IMR-90 (cell line): ENCODE data around the gene RGR. TPM values are rescaled to one million over a fixed set of nuclear protein-coding genes. Genes with fewer than 3 reads are reported as not detected.

Experiments
- ATAC-seq: fragments of 200-7000 bp; cut with Tn5 transposase; 2 replicates; pipeline ENCODE4 v1.9.1; 2020; ENCODE audit warnings: low read depth, mild to moderate bottlenecking, moderate library complexity
- BruUV-seq: library from RNA; stranded (reverse); fragments of 400-500 nt; replicated peaks from 2 replicates; lab custom pipeline; 2021; lab: Mats Ljungman, UMichigan
- CTCF ChIA-PET: fragments of 300-600 bp; formaldehyde crosslinking; extraction: SDS; loops from one replicate; lab custom pipeline; 2021; ENCODE audit warnings: antibody characterized with exemption; lab: Yijun Ruan, JAX
- POLR2A ChIA-PET: fragments of 300-600 bp; sonication (Branson Sonifier 250); formaldehyde crosslinking; loops from one replicate; lab custom pipeline; 2022; ENCODE audit warnings: antibody characterized with exemption; ENCODE audit not compliant: unreplicated experiment; lab: Charles Lee
- DNase-seq: peaks from one replicate; pipeline ENCODE4 v3.0.0; 2013
- H2AFZ ChIP-seq: replicated peaks from 2 replicates; pipeline ENCODE3; 2013; ENCODE audit warnings: low read length, mild to moderate bottlenecking; ENCODE audit not compliant: poor library complexity
- H2AK5ac ChIP-seq: 2 replicates; pipeline ENCODE4 v1.6.1; 2013; ENCODE audit warnings: low read depth, low read length, inconsistent platforms
- H2AK9ac ChIP-seq: replicated peaks from 2 replicates; pipeline ENCODE3; 2013; ENCODE audit warnings: mild to moderate bottlenecking, low read depth, low read length, moderate library complexity; ENCODE audit not compliant: poor library complexity
- H2BK120ac ChIP-seq: 2 replicates; pipeline ENCODE4 v1.6.1; 2013; ENCODE audit warnings: low read depth, low read length, inconsistent platforms
- H2BK15ac ChIP-seq: 3 replicates; pipeline ENCODE4 v1.6.1; 2013; ENCODE audit warnings: low read depth, low read length, inconsistent platforms
- H2BK20ac ChIP-seq: 2 replicates; pipeline ENCODE4 v1.6.1; 2013; ENCODE audit warnings: low read depth, mild to moderate bottlenecking, inconsistent platforms, low read length, moderate library complexity
- H2BK5ac ChIP-seq: 2 replicates; pipeline ENCODE4 v1.6.1; 2013; ENCODE audit warnings: mild to moderate bottlenecking, low read depth, low read length, inconsistent platforms; ENCODE audit not compliant: poor library complexity, severe bottlenecking
- H3K14ac ChIP-seq: replicated peaks from 2 replicates; pipeline ENCODE4 v1.6.1; 2013; ENCODE audit warnings: low read depth, low read length, inconsistent platforms
- H3K18ac ChIP-seq: 2 replicates; pipeline ENCODE4 v1.6.1; 2013; ENCODE audit warnings: low read depth, low read length, control low read depth
- H3K23ac ChIP-seq: 2 replicates; pipeline ENCODE4 v1.6.1; 2013; ENCODE audit warnings: low read depth, low read length, inconsistent platforms
- H3K27ac ChIP-seq: 2 replicates; pipeline ENCODE4 v1.5.1; 2013; ENCODE audit warnings: mild to moderate bottlenecking, control low read depth, low read length; ENCODE audit not compliant: insufficient read depth
- H3K27me3 ChIP-seq: 2 replicates; pipeline ENCODE4 v1.6.1; 2013; ENCODE audit warnings: low read length; ENCODE audit not compliant: control insufficient read depth, insufficient read depth
- H3K36me3 ChIP-seq: 2 replicates; pipeline ENCODE4 v1.6.1; 2013; ENCODE audit warnings: low read length, mixed read lengths; ENCODE audit not compliant: control insufficient read depth, insufficient read depth
- H3K4ac ChIP-seq: 2 replicates; pipeline ENCODE4 v1.6.1; 2013; ENCODE audit warnings: low read depth, low read length, inconsistent platforms
- H3K4me1 ChIP-seq: 2 replicates; pipeline ENCODE4 v1.6.1; 2013; ENCODE audit warnings: low read length, mixed read lengths; ENCODE audit not compliant: control insufficient read depth, insufficient read depth
- H3K4me2 ChIP-seq: 2 replicates; pipeline ENCODE4 v1.6.1; 2013; ENCODE audit warnings: low read depth, mild to moderate bottlenecking, control low read depth, low read length, moderate library complexity
- H3K4me3 ChIP-seq: 2 replicates; pipeline ENCODE4 v1.5.1; 2013; ENCODE audit warnings: low read depth, mild to moderate bottlenecking, control low read depth, low read length, moderate library complexity; ENCODE audit not compliant: insufficient read depth
- H3K56ac ChIP-seq: 2 replicates; pipeline ENCODE4 v1.6.1; 2013; ENCODE audit warnings: low read length, inconsistent platforms; ENCODE audit not compliant: insufficient read depth; ENCODE audit errors: extremely low read depth
- H3K79me1 ChIP-seq, 2 experiments: 2 replicates each; pipeline ENCODE4 v1.6.1; 2013; ENCODE audit warnings: low read length in 2 of 2, inconsistent platforms in 1 of 2, low read depth in 1 of 2
- H3K9ac ChIP-seq: 2 replicates; pipeline ENCODE4 v1.6.1; 2013; ENCODE audit warnings: low read depth, low read length, control low read depth
- H3K9me1 ChIP-seq: 2 replicates; pipeline ENCODE4 v1.6.1; 2013; ENCODE audit warnings: low read length, inconsistent platforms; ENCODE audit not compliant: insufficient read depth
- H3K9me3 ChIP-seq: 2 replicates; pipeline ENCODE4 v1.6.1; 2013; ENCODE audit warnings: low read length; ENCODE audit not compliant: control insufficient read depth, insufficient read depth
- H4K20me1 ChIP-seq: 2 replicates; pipeline ENCODE4 v1.6.1; 2013; ENCODE audit warnings: low read length, inconsistent platforms; ENCODE audit not compliant: insufficient read depth
- H4K5ac ChIP-seq: 2 replicates; pipeline ENCODE4 v1.6.1; 2013; ENCODE audit warnings: mild to moderate bottlenecking, low read depth, low read length, control low read depth
- H4K8ac ChIP-seq, 2 experiments: 2 replicates each; pipeline ENCODE4 v1.6.1; 2013; ENCODE audit warnings: low read depth in 2 of 2, low read length in 2 of 2, control low read depth in 1 of 2, inconsistent platforms in 1 of 2
- H4K91ac ChIP-seq: 2 replicates; pipeline ENCODE4 v1.6.1; 2013; ENCODE audit warnings: low read depth, low read length, inconsistent platforms; ENCODE audit not compliant: insufficient read depth
- CEBPB ChIP-seq: IDR thresholded peaks from 2 replicates; pipeline ENCODE4 v1.6.1; 2012; ENCODE audit warnings: low read depth, low read length, improper control_type of control experiment
- NFE2L2 ChIP-seq: fragments of 150-350 bp; IDR thresholded peaks from 2 replicates; pipeline ENCODE4 v1.6.1; 2016; ENCODE audit warnings: low read depth, mild to moderate bottlenecking, low read length
- POLR2A ChIP-seq: IDR thresholded peaks from 2 replicates; pipeline ENCODE4 v1.6.1; 2012; ENCODE audit warnings: mild to moderate bottlenecking, low read depth, low read length
- RFX5 ChIP-seq: IDR thresholded peaks from 2 replicates; pipeline ENCODE4 v1.8.0; 2012; ENCODE audit warnings: low read depth, mild to moderate bottlenecking, low read length, moderate library complexity
- SMC3 ChIP-seq: fragments of 150-350 bp; IDR thresholded peaks from 2 replicates; pipeline ENCODE4 v1.6.1; 2016; ENCODE audit warnings: low read depth, mild to moderate bottlenecking, antibody characterized with exemption, low read length, moderate library complexity
- WGBS, 2 experiments: methylation state at CpG; one replicate each; pipeline versions ENCODE4 v1.1.5 to v1.1.7; 2013; ENCODE audit warnings: missing lambda C conversion rate in 2 of 2; ENCODE audit not compliant: insufficient read length in 1 of 2; ENCODE audit errors: extremely low coverage in 2 of 2; 5-methylcytosine and 5-hydroxymethylcytosine counted together
- dilution Hi-C: fragments of 300-500 bp; cut with HindIII; formaldehyde crosslinking; loops from one replicate; pipeline ENCODE4 v1.14.3; 2018; ENCODE audit warnings: low sequenced_read_pairs; ENCODE audit not compliant: unreplicated experiment
- in situ Hi-C: fragments of 300-500 bp; cut with MboI; formaldehyde crosslinking; loops from 3 replicates; pipeline ENCODE4 v1.14.3; 2019; ENCODE audit warnings: low sequenced_read_pairs, inconsistent platforms, mixed read lengths
- intact Hi-C: fragments of 100-400 bp; cut with micrococcal nuclease; formaldehyde crosslinking; loops from 2 replicates; pipeline ENCODE4 v1.10.0; 2022
- polyA plus RNA-seq, 3 experiments: library from polyadenylated mRNA; depleted of rRNA; stranded (reverse); fragments of >200 nt; gene quantifications; 2 replicates each; pipeline ENCODE4 v1.2.3, GENCODE V29; 2012; ENCODE audit warnings: low replicate concordance in 1 of 3
- total RNA-seq: library from RNA; depleted of rRNA; stranded (reverse); fragments of >200 nt; gene quantifications from 2 replicates; pipeline ENCODE4 v1.2.3, GENCODE V29; 2012
- TF ChIP-seq, protein P1 (sequence below): fragments of 150-350 bp; IDR thresholded peaks from 2 replicates; pipeline ENCODE4 v1.6.1; 2016; ENCODE audit warnings: low read depth, mild to moderate bottlenecking, low read length, moderate library complexity, borderline replicate concordance

RGR gene
- total and polyA plus RNA-seq, 2 of the 4 experiments (the other 2 are of a cell fraction) = not detected

DNA sequence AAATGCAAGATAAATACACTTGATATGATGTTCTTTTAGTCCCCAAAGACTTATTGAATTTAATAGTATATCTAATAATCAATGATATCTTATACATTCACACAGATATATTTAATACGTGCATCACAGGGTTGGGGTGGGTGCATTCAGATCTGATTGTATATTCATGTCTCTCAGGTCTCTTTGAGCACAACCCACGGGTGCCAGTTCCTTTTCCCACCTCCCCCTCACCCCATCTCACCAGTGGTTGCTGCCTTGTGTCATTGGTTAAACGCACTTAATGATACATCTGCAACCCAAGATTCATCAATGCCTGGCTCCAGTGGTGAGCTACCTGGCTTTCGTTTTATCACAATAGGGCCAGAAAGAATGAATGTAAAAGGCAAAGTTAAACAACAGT is 9.8 kb upstream of the RGR start:
- no peak overlapping the region for H2BK5ac ChIP-seq
- H4K5ac ChIP-seq = no peak overlapping the region
- H2AK5ac ChIP-seq = no peak overlapping the region
- no peaks in the 10 kb centered on the region for H3K9me1 ChIP-seq
- peaks cover 11% of the 10 kb centered on the region; the same call in 1 of the 2 replicates for H3K27me3 ChIP-seq
- no peak overlapping the region for H3K4ac ChIP-seq
- no peaks in the 10 kb centered on the region for H3K36me3 ChIP-seq
- intact Hi-C loops (no loop called here), in situ Hi-C loops (no loop called here), dilution Hi-C loops (no loop called here)
- no peak overlapping the region for H3K4me3 ChIP-seq
- no peaks in the 10 kb centered on the region; the same call in 1 of the 2 replicates for H4K20me1 ChIP-seq
- no peaks in the 10 kb centered on the region for H3K79me1 ChIP-seq
- WGBS, 2 experiments = no CpG with 5 or more reads among the region's 4 CpGs
- no peak overlapping the region for H4K8ac ChIP-seq
- no peak overlapping the region for H3K9ac ChIP-seq
- no peak for DNase-seq
- TF ChIP-seq RFX5 (no peak), SMC3 (no peak), NFE2L2 (no peak), POLR2A (no peak), CEBPB (no peak)
- TF ChIP-seq, protein P1, sequence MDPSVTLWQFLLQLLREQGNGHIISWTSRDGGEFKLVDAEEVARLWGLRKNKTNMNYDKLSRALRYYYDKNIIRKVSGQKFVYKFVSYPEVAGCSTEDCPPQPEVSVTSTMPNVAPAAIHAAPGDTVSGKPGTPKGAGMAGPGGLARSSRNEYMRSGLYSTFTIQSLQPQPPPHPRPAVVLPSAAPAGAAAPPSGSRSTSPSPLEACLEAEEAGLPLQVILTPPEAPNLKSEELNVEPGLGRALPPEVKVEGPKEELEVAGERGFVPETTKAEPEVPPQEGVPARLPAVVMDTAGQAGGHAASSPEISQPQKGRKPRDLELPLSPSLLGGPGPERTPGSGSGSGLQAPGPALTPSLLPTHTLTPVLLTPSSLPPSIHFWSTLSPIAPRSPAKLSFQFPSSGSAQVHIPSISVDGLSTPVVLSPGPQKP = no peak
- no peak overlapping the region for H3K23ac ChIP-seq
- H3K56ac ChIP-seq = no peak overlapping the region
- BruUV-seq = no TSS peak
- H2AK9ac ChIP-seq = no peak overlapping the region
- H3K4me1 ChIP-seq = no peaks in the 10 kb centered on the region
- H3K18ac ChIP-seq = no peak overlapping the region
- no peak overlapping the region for H2BK15ac ChIP-seq
- no peak overlapping the region for H2AFZ ChIP-seq
- ChIA-PET POLR2A (no interaction called here), CTCF (no interaction called here)
- H2BK20ac ChIP-seq = no peak overlapping the region
- no peak overlapping the region for H3K27ac ChIP-seq
- H3K9me3 ChIP-seq = no peaks in the 10 kb centered on the region
- H2BK120ac ChIP-seq = no peak overlapping the region
- H3K4me2 ChIP-seq = no peak overlapping the region
- no peak overlapping the region for H4K91ac ChIP-seq
- ATAC-seq = no peak
- H3K14ac ChIP-seq = no peak overlapping the region
